GM23248 (cell line): ENCODE data around the gene WWOX. TPM values are rescaled to one million over a fixed set of nuclear protein-coding genes. Genes with fewer than 3 reads are reported as not detected.
"Not testable (repeated sequence)": the region's sequence is repeated elsewhere in the genome, so short reads cannot be mapped to it uniquely, and the experiment has no call there.

Source experiments
- DNase-seq: peaks from one replicate; pipeline ENCODE4 v3.0.0-alpha.2; 2015
- H2AFZ ChIP-seq: fragments of 200-600 bp; sonication (generic); 2 replicates; pipeline ENCODE4 v1.6.1; 2016; ENCODE audit warnings: antibody characterized with exemption
- H3F3A ChIP-seq: fragments of 200-600 bp; sonication (generic); 2 replicates; pipeline ENCODE4 v1.6.1; 2016; ENCODE audit warnings: mild to moderate bottlenecking, antibody characterized with exemption, mixed run types; ENCODE audit not compliant: insufficient read depth
- H3K27ac ChIP-seq: fragments of 200-600 bp; sonication (generic); 2 replicates; pipeline ENCODE4 v1.5.1; 2016; ENCODE audit warnings: mild to moderate bottlenecking
- H3K27me3 ChIP-seq: fragments of 200-600 bp; sonication (generic); replicated peaks from 2 replicates; pipeline ENCODE4 v1.6.1; 2016; ENCODE audit warnings: mild to moderate bottlenecking; ENCODE audit not compliant: insufficient read depth
- H3K36me3 ChIP-seq: fragments of 200-600 bp; sonication (generic); 2 replicates; pipeline ENCODE4 v1.6.1; 2016; ENCODE audit warnings: low read depth, mild to moderate bottlenecking
- H3K4me1 ChIP-seq: fragments of 200-600 bp; sonication (generic); 2 replicates; pipeline ENCODE4 v1.6.1; 2016; ENCODE audit warnings: mild to moderate bottlenecking; ENCODE audit not compliant: insufficient read depth
- H3K4me2 ChIP-seq: fragments of 200-600 bp; sonication (generic); one replicate; pipeline ENCODE4 v1.6.1; 2016; ENCODE audit warnings: mild to moderate bottlenecking; ENCODE audit not compliant: unreplicated experiment
- H3K4me3 ChIP-seq: fragments of 200-600 bp; sonication (generic); 2 replicates; pipeline ENCODE4 v1.5.1; 2016; ENCODE audit warnings: mild to moderate bottlenecking
- H3K79me2 ChIP-seq: fragments of 200-600 bp; sonication (generic); 2 replicates; pipeline ENCODE4 v1.6.1; 2016; ENCODE audit warnings: mild to moderate bottlenecking; ENCODE audit not compliant: insufficient read depth
- H3K9ac ChIP-seq: fragments of 200-600 bp; sonication (generic); 2 replicates; pipeline ENCODE4 v1.6.1; 2016; ENCODE audit warnings: mild to moderate bottlenecking
- H3K9me2 ChIP-seq: fragments of 200-600 bp; sonication (generic); 2 replicates; pipeline ENCODE4 v1.6.1; 2016; ENCODE audit warnings: mixed run types, mild to moderate bottlenecking, moderate library complexity; ENCODE audit not compliant: insufficient read depth
- H3K9me3 ChIP-seq: fragments of 200-600 bp; sonication (generic); one replicate; pipeline ENCODE4 v1.6.1; 2017; ENCODE audit warnings: low read depth
- H4K20me1 ChIP-seq: fragments of 200-600 bp; sonication (generic); 2 replicates; pipeline ENCODE4 v1.6.0; 2016; ENCODE audit not compliant: insufficient read depth
- EZH2 ChIP-seq: fragments of 200-600 bp; sonication (generic); IDR thresholded peaks from 2 replicates; pipeline ENCODE4 v1.6.1; 2018; ENCODE audit warnings: antibody characterized with exemption, mild to moderate bottlenecking; ENCODE audit not compliant: insufficient read depth, poor library complexity, severe bottlenecking
- EZH2phosphoT487 ChIP-seq: fragments of 200-600 bp; sonication (generic); IDR thresholded peaks from 2 replicates; pipeline ENCODE4 v1.6.1; 2018; ENCODE audit warnings: antibody characterized with exemption, moderate library complexity, mild to moderate bottlenecking, low read depth; ENCODE audit not compliant: insufficient read depth
- WGBS, 2 experiments: methylation state at CpG; one replicate each; pipeline ENCODE4 v1.1.6; 2015 to 2017; ENCODE audit warnings: low lambda C conversion rate in 2 of 2, low coverage in 1 of 2; ENCODE audit errors: missing lambda C conversion rate in 2 of 2; 5-methylcytosine and 5-hydroxymethylcytosine counted together
- in situ Hi-C: fragments of 300-500 bp; cut with MboI; formaldehyde crosslinking; loops from 2 replicates; pipeline ENCODE4 v1.15.0; 2020
- polyA plus RNA-seq: library from polyadenylated mRNA; unstranded; fragments of >200 nt; fragmentation: Nextera tagmentation; extraction: Ambion mirVana; gene quantifications from 2 replicates; pipeline ENCODE4 v1.2.1, GENCODE V29; 2016
- total RNA-seq: library from RNA; depleted of rRNA; stranded (reverse); fragments of >200 nt; shearing (Covaris generic); gene quantifications from 2 replicates; pipeline ENCODE4 v1.2.3, GENCODE V29; 2014

The WWOX gene
- total and polyA plus RNA-seq, 2 experiments from 2014 or later: 4.5 to 6.6 TPM

- TF ChIP-seq EZH2phosphoT487 (no peak), EZH2 (no peak)
- DNase-seq: no peak
- H3K36me3 ChIP-seq: no peaks in the 10 kb centered on the region
- H3K9me2 ChIP-seq: no peaks in the 10 kb centered on the region
- in situ Hi-C loops: no loop called here
- peaks cover 9% of the 10 kb centered on the region; the same call in 1 of the 2 replicates for H3K4me1 ChIP-seq
- no peaks in the 10 kb centered on the region for H3K27me3 ChIP-seq
- no peaks in the 10 kb centered on the region for H3F3A ChIP-seq
- H3K79me2 ChIP-seq: no peaks in the 10 kb centered on the region
- no peak overlapping the region for H3K9ac ChIP-seq
- H2AFZ ChIP-seq: no peak overlapping the region
- no peaks in the 10 kb centered on the region for H3K9me3 ChIP-seq
- H3K4me2 ChIP-seq: no peak overlapping the region
- H3K27ac ChIP-seq: no peak overlapping the region
- H3K4me3 ChIP-seq: no peak overlapping the region
- H4K20me1 ChIP-seq: no peaks in the 10 kb centered on the region
- WGBS, 2 experiments: 72 to 84% methylated on average over 4 of the region's 4 CpGs
These were observed 411.0 kb downstream of the WWOX start for GRCh38 chr16:78510496-78510895.

DNA sequence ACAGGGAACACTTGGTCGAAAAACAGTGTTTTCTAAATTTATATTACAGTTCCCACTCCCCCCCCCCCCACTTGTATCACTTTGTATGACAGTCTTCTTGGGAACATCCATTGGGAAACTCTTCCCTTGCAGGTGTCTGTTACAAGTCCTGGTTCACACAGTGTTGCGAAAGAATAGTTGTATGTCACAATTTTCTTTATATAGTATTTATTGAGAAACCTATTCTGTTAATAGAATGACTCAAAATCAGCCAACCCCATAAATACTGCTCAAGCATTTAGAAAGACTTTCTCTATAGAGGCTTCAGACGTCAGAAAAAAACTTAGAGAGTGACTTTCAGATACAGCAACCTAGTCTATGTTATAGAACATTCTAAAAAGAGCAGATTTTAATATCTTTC lies 414.4 kb downstream of the WWOX start:
- Histone ChIP-seq H4K20me1 (no peaks in the 10 kb centered on the region), H3K27me3 (no peaks in the 10 kb centered on the region), H3K27ac (no peak overlapping the region), H3K36me3 (no peaks in the 10 kb centered on the region), H3K4me3 (no peak overlapping the region), H3K9me3 (no peaks in the 10 kb centered on the region), H3K9ac (no peak overlapping the region), H2AFZ (no peak overlapping the region), H3K4me2 (no peak overlapping the region), H3K9me2 (no peaks in the 10 kb centered on the region), H3F3A (no peaks in the 10 kb centered on the region), H3K79me2 (no peaks in the 10 kb centered on the region), H3K4me1 (no peaks in the 10 kb centered on the region)
- DNase-seq: no peak
- WGBS, 2 experiments: 44 to 46% methylated on average over 3 of the region's 3 CpGs
- in situ Hi-C loops: no loop called here
- TF ChIP-seq EZH2phosphoT487: no peak
- no peak for TF ChIP-seq EZH2

GRCh38 chr16:78514888-78515287 lies 415.4 kb downstream of the WWOX start:
- H3K27ac ChIP-seq, H3K79me2 ChIP-seq, H3K4me3 ChIP-seq, H3K9me2 ChIP-seq, H3F3A ChIP-seq, DNase-seq, H3K36me3 ChIP-seq, H3K4me1 ChIP-seq, H4K20me1 ChIP-seq, H3K9ac ChIP-seq, H3K27me3 ChIP-seq, in situ Hi-C loops, H3K4me2 ChIP-seq, H2AFZ ChIP-seq, H3K9me3 ChIP-seq: not testable (repeated sequence)
- WGBS, 2 experiments: 68 to 72% methylated on average over 9 of the region's 9 CpGs

GRCh38 chr16:78515421-78515820 lies 416.0 kb downstream of the WWOX start:
- Histone ChIP-seq H3F3A (no peaks in the 10 kb centered on the region), H3K4me2 (no peak overlapping the region), H3K9ac (no peak overlapping the region), H3K4me1 (no peaks in the 10 kb centered on the region), H3K79me2 (no peaks in the 10 kb centered on the region), H2AFZ (no peak overlapping the region), H3K9me2 (no peaks in the 10 kb centered on the region), H3K4me3 (no peak overlapping the region), H3K36me3 (no peaks in the 10 kb centered on the region), H3K9me3 (no peaks in the 10 kb centered on the region), H3K27me3 (no peaks in the 10 kb centered on the region), H4K20me1 (no peaks in the 10 kb centered on the region), H3K27ac (no peak overlapping the region)
- DNase-seq: no peak
- 75 to 78% methylated on average over 14 of the region's 14 CpGs for WGBS, 2 experiments
- in situ Hi-C loops: no loop called here
- TF ChIP-seq EZH2: no peak

DNA sequence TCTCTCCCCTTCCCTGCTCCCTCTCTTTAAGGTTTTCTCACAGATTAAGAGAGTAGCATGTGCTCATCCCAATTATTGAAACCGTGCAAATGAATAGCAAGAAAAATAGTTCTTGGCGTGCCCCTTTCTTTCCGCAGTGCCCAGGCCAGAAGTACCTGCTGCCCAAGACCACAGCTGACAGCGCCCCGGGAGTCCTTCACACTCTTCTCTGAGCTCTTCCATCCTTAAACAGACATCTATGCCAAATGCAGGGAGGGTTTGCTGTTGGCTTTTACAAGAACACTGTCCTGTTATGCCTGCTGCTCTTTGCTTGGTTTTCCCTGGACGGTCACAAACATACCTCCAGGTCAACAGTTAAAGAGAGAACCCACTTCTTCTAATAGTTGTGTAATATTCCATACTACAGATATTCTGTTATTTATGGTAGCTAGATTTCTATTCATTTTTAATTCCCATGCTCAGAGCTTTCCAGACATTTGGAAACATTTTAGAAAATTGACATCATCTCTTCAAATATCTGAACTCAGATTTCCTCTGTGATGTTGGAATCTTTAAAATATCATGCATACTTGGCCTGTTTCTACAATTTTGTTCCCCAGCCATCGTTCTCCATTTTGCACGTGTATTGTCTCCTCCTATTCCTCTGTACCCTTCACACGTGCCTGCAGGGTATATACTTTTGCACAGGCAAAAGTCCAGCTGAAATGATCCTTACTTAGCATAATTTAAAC lies 416.7 kb downstream of the WWOX start:
- Histone ChIP-seq H3K27me3 (no peaks in the 10 kb centered on the region), H3K9ac (no peak overlapping the region), H3F3A (no peaks in the 10 kb centered on the region), H3K9me2 (no peaks in the 10 kb centered on the region), H3K4me2 (no peak overlapping the region), H3K79me2 (no peaks in the 10 kb centered on the region), H3K9me3 (no peaks in the 10 kb centered on the region), H3K4me1 (no peaks in the 10 kb centered on the region), H3K27ac (no peak overlapping the region), H3K36me3 (no peaks in the 10 kb centered on the region), H2AFZ (no peak overlapping the region), H4K20me1 (no peaks in the 10 kb centered on the region), H3K4me3 (no peak overlapping the region)
- 10 to 11% methylated on average over 9 of the region's 9 CpGs for WGBS, 2 experiments
- in situ Hi-C loops: no loop called here
- no peak for DNase-seq
- TF ChIP-seq EZH2phosphoT487: no peak
- TF ChIP-seq EZH2: no peak
